OCI-LY3 (cell line): ENCODE data around the gene ANKRD33B.

Source experiments
- EZH2phosphoT487 ChIP-seq: fragments of 200-600 bp; shearing (Covaris generic); IDR thresholded peaks from 2 replicates; pipeline ENCODE4 v1.6.1; 2018; ENCODE audit warnings: antibody characterized with exemption, mixed run types, low read depth
- TF ChIP-seq, protein P1 (sequence below): fragments of 200-600, 300-600 bp; sonication (generic); IDR thresholded peaks from 2 replicates; pipeline ENCODE4 v1.5.1; 2014; ENCODE audit warnings: antibody characterized with exemption, low read length, low read depth

DNA sequence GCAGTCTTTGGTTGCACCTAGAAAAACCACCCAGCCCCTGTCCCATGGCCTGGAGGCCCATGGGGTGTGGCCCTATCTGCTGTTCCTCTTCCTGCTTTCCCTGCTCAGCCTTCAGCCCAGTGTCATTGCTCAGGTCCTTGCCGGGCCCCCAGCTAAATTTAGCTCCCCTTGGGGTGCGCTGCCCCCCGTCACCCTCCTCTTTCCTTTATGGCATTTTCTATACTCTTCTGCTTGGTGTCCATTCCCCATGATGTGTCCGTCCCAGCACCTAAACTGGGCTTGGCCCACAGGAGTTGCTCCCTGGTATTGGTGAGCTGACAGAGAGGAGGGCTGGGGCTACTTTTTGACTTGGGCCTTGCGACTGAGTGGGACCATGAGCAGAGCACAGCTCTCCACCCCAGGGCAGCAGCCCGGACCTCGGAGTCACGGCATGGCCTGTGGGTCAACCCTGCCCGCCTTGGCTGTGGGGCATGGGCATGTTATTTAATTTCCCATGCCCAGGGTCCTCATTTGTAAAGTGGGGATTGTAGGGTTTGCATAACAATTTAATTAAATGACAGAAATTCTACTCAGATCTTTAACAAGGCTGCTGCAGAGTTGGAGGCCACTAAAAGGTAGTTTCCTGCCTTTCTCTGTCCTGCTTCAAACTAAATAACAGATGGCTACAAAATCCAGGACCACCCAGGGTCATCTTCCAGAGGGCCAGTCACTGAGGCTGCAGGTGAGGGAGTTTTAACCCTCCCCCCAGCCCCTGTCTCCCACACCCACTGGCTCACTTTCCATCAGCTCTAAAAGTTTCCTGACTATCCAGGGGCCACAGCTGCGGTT lies 99.0 kb downstream of the ANKRD33B start:
- TF ChIP-seq, protein P1, sequence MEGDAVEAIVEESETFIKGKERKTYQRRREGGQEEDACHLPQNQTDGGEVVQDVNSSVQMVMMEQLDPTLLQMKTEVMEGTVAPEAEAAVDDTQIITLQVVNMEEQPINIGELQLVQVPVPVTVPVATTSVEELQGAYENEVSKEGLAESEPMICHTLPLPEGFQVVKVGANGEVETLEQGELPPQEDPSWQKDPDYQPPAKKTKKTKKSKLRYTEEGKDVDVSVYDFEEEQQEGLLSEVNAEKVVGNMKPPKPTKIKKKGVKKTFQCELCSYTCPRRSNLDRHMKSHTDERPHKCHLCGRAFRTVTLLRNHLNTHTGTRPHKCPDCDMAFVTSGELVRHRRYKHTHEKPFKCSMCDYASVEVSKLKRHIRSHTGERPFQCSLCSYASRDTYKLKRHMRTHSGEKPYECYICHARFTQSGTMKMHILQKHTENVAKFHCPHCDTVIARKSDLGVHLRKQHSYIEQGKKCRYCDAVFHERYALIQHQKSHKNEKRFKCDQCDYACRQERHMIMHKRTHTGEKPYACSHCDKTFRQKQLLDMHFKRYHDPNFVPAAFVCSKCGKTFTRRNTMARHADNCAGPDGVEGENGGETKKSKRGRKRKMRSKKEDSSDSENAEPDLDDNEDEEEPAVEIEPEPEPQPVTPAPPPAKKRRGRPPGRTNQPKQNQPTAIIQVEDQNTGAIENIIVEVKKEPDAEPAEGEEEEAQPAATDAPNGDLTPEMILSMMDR, result no peak
- TF ChIP-seq EZH2phosphoT487, result no peak
